ENCODE measurements around the gene SETD2. TPM values are rescaled to one million over a fixed set of nuclear protein-coding genes. Genes with fewer than 3 reads are reported as not detected.

The SETD2 gene
- total and polyA plus RNA-seq, 10 donors: 10.4 to 94.0 (median 63.8) TPM

- TF ChIP-seq POLR2A (IDR thresholded peaks at IDR 0.05): no peak
- no peak for TF ChIP-seq POLR2AphosphoS5 (IDR thresholded peaks at IDR 0.05)
- no peak for TF ChIP-seq CTCF (IDR thresholded peaks at IDR 0.05 in 8 of 11, conservative IDR thresholded peaks at IDR 0.05 in 3 of 11)
- intact Hi-C loops (cut with DNase I; ENCODE audit: low total_unique reads): no loop called here
- peak; percentile 71 for DNase-seq
These were observed 179.1 kb downstream of the SETD2 start for GRCh38 chr3:46984591-46985459.

GRCh38 chr3:46982546-46982945, 181.4 kb downstream of the SETD2 start:
- Histone ChIP-seq H3K4me1 (peaks cover 31 to 94% (median 86%) of the 10 kb centered on the region in 6 donors), H3K27me3 (replicated peaks in 1 of 7) (no peaks in the 10 kb centered on the region), H3K27ac (peak overlapping the region in 6 of 8 donors; percentile 55 to 96 (median 90)), H3K4me3 (peak overlapping the region in 1 of 8 donors; percentile 78), H3K9me3 (no peaks in the 10 kb centered on the region), H3K36me3 (no peaks in the 10 kb centered on the region)
- intact Hi-C loops (cut with DNase I; ENCODE audit: low total_unique reads): no loop called here
- 85 to 95% (median 87%) methylated on average over 2 of the region's 2 CpGs for WGBS, 5 donors
- DNase-seq: peak; percentile 71
- TF ChIP-seq POLR2AphosphoS5 (IDR thresholded peaks at IDR 0.05) (no peak), POLR2A (IDR thresholded peaks at IDR 0.05) (no peak), CTCF (IDR thresholded peaks at IDR 0.05 in 8 of 11, conservative IDR thresholded peaks at IDR 0.05 in 3 of 11) (no peak)

More at GRCh38 chr3:46984591-46985459, 179.1 kb downstream of the SETD2 start:
- WGBS, 5 donors: 77 to 88% (median 83%) methylated on average over 11 of the region's 11 CpGs
- Histone ChIP-seq H3K36me3 (peaks cover 0 to 13% (median 0%) of the 10 kb centered on the region in 6 donors), H3K9me3 (no peaks in the 10 kb centered on the region), H3K4me1 (peaks cover 48 to 99% (median 91%) of the 10 kb centered on the region in 6 donors), H3K27ac (peak overlapping the region in 3 of 8 donors; percentile 92 to 95 (median 93)), H3K4me3 (no peak overlapping the region), H3K27me3 (replicated peaks in 1 of 7) (no peaks in the 10 kb centered on the region)

GRCh38 chr3:46981932-46982471, 181.9 kb downstream of the SETD2 start:
- Histone ChIP-seq H3K9me3 (no peaks in the 10 kb centered on the region), H3K4me1 (peaks cover 31 to 94% (median 86%) of the 10 kb centered on the region in 6 donors), H3K4me3 (peak overlapping the region in 6 of 8 donors; percentile 1 to 78 (median 23)), H3K27ac (peak overlapping the region in 7 of 8 donors; percentile 55 to 96 (median 90)), H3K27me3 (replicated peaks in 1 of 7) (no peaks in the 10 kb centered on the region), H3K36me3 (no peaks in the 10 kb centered on the region)
- TF ChIP-seq POLR2A (IDR thresholded peaks at IDR 0.05): no peak
- TF ChIP-seq CTCF (IDR thresholded peaks at IDR 0.05 in 8 of 11, conservative IDR thresholded peaks at IDR 0.05 in 3 of 11): no peak
- peak; percentile 49 to 73 (median 72) for TF ChIP-seq POLR2AphosphoS5 (IDR thresholded peaks at IDR 0.05)
- intact Hi-C loops (cut with DNase I; ENCODE audit: low total_unique reads): no loop called here
- 21 to 37% (median 27%) methylated on average over 2 to 5 of the region's 5 CpGs for WGBS, 5 donors
- peak; percentile 90 for DNase-seq
